OCI-LY3 (cell line): ENCODE measurements around the gene RHOT2.

Experiments
- CTCF ChIP-seq: fragments of 200-600, 300-600 bp; sonication (generic); IDR thresholded peaks from 2 replicates; pipeline ENCODE4 v1.5.1; 2014; ENCODE audit warnings: antibody characterized with exemption, low read length, low read depth
- EZH2phosphoT487 ChIP-seq: fragments of 200-600 bp; shearing (Covaris generic); IDR thresholded peaks from 2 replicates; pipeline ENCODE4 v1.6.1; 2018; ENCODE audit warnings: antibody characterized with exemption, mixed run types, low read depth

- peak; percentile 29 for TF ChIP-seq CTCF
- TF ChIP-seq EZH2phosphoT487: no peak
Observed at GRCh38 chr16:685967-686366, 18.0 kb downstream of the RHOT2 start.
